Dendritic cell treated with granulocyte-macrophage colony-stimulating factor and Interleukin-4, amounts not matched to agents 40 ng/mL and 50 ng/mL, for 4 days (primary cell): ENCODE results near the gene SLCO1A2.

Experiments used
- H3K27ac Mint-ChIP-seq: one replicate; pipeline ENCODE4 v1.8.0; 2022; ENCODE audit warnings: mild to moderate bottlenecking, mixed read lengths
- H3K27me3 Mint-ChIP-seq: one replicate; pipeline ENCODE4 v1.8.0; 2022; ENCODE audit warnings: mild to moderate bottlenecking, mixed read lengths
- H3K36me3 Mint-ChIP-seq: one replicate; pipeline ENCODE4 v1.8.0; 2022; ENCODE audit warnings: low read depth, mixed read lengths
- H3K4me1 Mint-ChIP-seq: one replicate; pipeline ENCODE4 v1.8.0; 2022; ENCODE audit warnings: low read depth, mixed read lengths
- H3K4me3 Mint-ChIP-seq: one replicate; pipeline ENCODE4 v1.8.0; 2022; ENCODE audit warnings: mild to moderate bottlenecking, moderate library complexity, mixed read lengths
- H3K9me3 Mint-ChIP-seq: one replicate; pipeline ENCODE4 v1.8.0; 2022; ENCODE audit warnings: mixed read lengths
- intact Hi-C: fragments of 100-400 bp; cut with micrococcal nuclease; formaldehyde crosslinking; loops from one replicate; pipeline ENCODE4 v1.15.0; 2022

The SLCO1A2 gene

DNA sequence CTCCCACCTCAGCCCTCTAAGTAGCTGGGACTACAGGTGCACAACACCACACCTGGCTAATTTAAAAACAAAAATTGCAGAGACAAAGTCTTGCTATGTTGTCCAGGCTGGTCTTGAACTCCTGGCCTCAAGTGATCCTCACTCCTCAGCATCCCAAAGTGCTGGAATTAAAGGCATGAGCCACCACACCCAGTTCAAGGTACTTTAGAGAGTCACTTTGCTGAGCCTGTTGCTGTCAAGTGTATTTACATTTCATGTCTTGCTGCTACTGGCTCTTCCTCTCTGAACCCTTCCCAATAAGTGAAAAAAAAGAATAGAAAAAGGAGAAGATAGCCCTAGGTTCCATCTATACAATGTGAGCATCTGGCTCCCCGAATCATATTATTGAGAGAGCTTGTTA, 38.4 kb downstream of the SLCO1A2 start:
- Mint-ChIP-seq H3K4me3 (no peak overlapping the region), H3K9me3 (no peaks in the 10 kb centered on the region), H3K4me1 (peaks cover 10% of the 10 kb centered on the region), H3K27ac (no peak overlapping the region), H3K36me3 (no peaks in the 10 kb centered on the region), H3K27me3 (no peaks in the 10 kb centered on the region)
- intact Hi-C loops, result loop anchor here (5.0 kb wide), 3 partner anchors 141 to 381 kb away; partner anchors contain the start of gene PYROXD1

DNA sequence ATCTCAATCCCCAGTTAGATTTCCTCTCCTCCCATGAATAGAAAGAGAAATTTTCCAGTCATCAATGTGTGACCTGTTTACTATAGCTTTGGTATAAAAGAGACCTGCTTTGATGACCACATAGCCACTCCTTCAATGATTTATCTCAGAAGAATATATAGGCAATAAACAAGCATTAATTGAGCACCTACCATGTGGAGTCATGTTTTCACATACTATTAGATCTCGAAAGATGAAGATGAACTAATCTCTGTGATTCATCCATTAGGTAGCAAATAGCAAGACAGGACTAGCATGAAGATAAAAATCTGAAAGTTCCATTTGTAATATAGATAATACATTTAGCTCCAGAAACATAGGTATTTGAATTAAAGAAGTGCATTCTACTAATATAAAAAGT, 40.5 kb downstream of the SLCO1A2 start:
- Mint-ChIP-seq H3K27ac (no peak overlapping the region), H3K4me1 (peaks cover 5% of the 10 kb centered on the region), H3K4me3 (no peak overlapping the region), H3K9me3 (no peaks in the 10 kb centered on the region), H3K36me3 (no peaks in the 10 kb centered on the region), H3K27me3 (no peaks in the 10 kb centered on the region)
- intact Hi-C loops, result no loop called here

DNA sequence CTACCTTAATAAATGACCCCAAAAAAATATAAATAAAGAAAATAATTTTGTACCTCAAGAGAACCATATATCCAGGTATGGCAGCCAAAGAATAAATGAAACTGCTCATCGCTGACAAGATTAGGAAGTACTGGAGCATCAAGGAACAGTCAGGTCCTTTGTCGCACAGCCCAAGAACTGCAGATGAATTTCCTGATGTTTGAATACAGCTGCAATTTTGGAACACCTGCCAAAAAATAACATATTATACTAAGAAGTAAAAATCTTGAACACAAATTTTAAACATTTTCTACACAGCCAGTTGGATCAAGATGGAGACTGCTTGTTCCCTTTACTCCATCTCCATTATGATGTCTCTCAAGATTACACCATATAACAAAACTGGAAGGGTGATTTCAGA, 42.6 kb downstream of the SLCO1A2 start:
- intact Hi-C loops, result no loop called here

DNA sequence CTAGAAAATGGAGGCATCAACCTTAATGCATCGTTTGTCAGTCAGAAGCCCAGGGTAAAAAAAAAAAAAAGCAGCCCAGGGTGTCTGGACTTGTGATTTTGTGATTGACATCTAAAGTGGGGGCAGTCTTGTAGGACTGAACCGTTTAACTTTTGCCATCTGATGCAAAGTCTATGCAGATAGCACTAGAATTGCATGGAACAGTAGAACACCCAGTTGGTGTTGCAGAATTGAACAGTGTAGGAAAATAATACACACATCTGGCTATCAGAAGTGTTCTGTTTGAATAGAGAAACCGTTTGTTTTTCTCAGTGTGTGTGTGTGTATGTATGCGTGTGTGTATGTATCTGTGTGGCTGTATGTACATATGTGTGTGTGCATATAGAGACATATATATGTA, 45.0 kb downstream of the SLCO1A2 start:
- no peaks in the 10 kb centered on the region for H3K36me3 Mint-ChIP-seq
- no peaks in the 10 kb centered on the region for H3K9me3 Mint-ChIP-seq
- no peaks in the 10 kb centered on the region for H3K27me3 Mint-ChIP-seq
- no peaks in the 10 kb centered on the region for H3K4me1 Mint-ChIP-seq
- intact Hi-C loops, result no loop called here
- H3K27ac Mint-ChIP-seq, result no peak overlapping the region
- H3K4me3 Mint-ChIP-seq, result no peak overlapping the region

More for the DNA sequence above, 42.6 kb downstream of the SLCO1A2 start:
- H3K27ac Mint-ChIP-seq, result no peak overlapping the region
- no peak overlapping the region for H3K4me3 Mint-ChIP-seq
- no peaks in the 10 kb centered on the region for H3K9me3 Mint-ChIP-seq
- no peaks in the 10 kb centered on the region for H3K36me3 Mint-ChIP-seq
- no peaks in the 10 kb centered on the region for H3K27me3 Mint-ChIP-seq
- peaks cover 3% of the 10 kb centered on the region for H3K4me1 Mint-ChIP-seq

DNA sequence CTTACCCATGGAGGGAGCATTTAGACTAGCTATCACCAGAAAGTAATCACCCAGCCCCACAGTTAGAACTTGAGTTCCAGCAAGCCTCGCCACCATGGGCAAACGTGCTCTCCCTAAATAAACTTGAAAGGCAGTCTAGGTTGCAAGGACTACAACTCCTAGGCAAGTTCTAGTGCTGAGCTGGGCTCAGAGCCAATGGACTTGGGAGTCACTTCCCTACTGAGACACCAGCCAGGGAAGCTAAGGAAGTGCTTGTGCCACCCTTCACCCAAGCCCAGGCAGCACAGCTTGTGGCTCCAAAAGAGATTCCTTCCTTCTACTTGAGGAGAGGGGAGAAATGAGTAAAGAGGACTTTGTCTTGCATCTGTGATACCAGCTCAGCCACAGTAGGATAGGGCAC, 57.9 kb downstream of the SLCO1A2 start:
- Mint-ChIP-seq H3K9me3 (peaks cover 6% of the 10 kb centered on the region), H3K36me3 (no peaks in the 10 kb centered on the region), H3K27ac (no peak overlapping the region), H3K4me3 (no peak overlapping the region), H3K27me3 (peaks cover 4% of the 10 kb centered on the region), H3K4me1 (no peaks in the 10 kb centered on the region)
- intact Hi-C loops, result no loop called here

DNA sequence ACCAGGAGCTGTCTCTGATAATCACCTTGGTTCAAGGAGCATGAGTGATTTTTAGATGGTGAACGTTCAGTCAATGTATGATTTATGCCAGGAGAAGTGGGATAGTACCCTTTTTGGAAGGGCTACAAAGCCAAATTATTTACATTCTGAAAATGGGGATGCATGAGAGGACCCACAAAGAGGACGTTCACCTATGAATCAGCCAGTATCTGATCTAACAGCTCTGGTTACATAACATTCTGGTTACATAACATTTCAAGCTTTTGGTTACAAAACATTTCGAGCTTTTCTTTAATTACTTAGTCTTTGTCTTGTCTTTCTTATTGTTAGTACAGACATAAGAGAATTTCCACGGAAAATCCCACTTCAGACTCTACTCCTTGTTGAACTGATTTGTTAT, 68.8 kb downstream of the SLCO1A2 start:
- no peak overlapping the region for H3K4me3 Mint-ChIP-seq
- no peak overlapping the region for H3K27ac Mint-ChIP-seq
- intact Hi-C loops, result no loop called here
- peaks cover 13% of the 10 kb centered on the region for H3K9me3 Mint-ChIP-seq
- no peaks in the 10 kb centered on the region for H3K27me3 Mint-ChIP-seq
- no peaks in the 10 kb centered on the region for H3K4me1 Mint-ChIP-seq
- no peaks in the 10 kb centered on the region for H3K36me3 Mint-ChIP-seq

DNA sequence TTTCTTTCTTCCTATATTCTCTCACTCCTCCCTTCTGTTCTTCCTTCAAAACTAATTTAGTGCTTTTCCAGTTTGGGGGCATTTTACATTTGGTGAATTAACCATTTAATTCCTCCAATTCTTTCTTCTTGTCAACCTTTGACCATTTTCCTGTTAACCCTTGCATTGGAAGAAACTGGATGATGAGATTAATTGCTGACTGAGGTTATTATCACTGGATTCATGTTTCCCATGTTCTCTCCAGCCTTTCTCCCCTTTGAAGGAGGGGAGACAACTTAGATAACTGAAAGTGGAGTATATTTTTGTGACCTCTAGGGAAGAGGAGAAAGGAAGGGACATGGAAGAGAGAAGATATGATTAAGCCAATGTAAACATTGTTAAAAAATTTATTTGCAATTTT, 70.5 kb downstream of the SLCO1A2 start:
- intact Hi-C loops, result no loop called here
- no peaks in the 10 kb centered on the region for H3K27me3 Mint-ChIP-seq
- no peak overlapping the region for H3K27ac Mint-ChIP-seq
- H3K4me1 Mint-ChIP-seq, result no peaks in the 10 kb centered on the region
- no peak overlapping the region for H3K4me3 Mint-ChIP-seq
- H3K9me3 Mint-ChIP-seq, result peaks cover 23% of the 10 kb centered on the region
- H3K36me3 Mint-ChIP-seq, result no peaks in the 10 kb centered on the region

DNA sequence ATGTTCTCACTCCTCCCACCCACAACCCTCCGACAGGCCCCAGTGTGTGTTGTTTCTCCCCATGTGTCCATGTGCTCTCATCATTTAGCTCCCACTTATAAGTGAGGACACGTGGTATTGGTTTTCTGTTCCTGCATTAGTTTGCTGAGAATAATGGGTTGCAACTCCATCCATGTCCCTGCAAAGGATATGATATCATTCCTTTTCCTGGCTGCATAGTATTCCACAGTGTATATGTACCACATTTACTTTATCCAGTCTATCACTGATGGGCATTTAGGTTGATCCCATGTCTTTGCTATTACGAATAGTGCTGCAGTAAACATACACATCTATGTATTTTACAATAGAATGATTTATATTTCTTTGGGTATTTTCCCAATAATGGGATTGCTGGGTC, 77.5 kb downstream of the SLCO1A2 start:
- no peak overlapping the region for H3K4me3 Mint-ChIP-seq
- H3K36me3 Mint-ChIP-seq, result no peaks in the 10 kb centered on the region
- H3K27ac Mint-ChIP-seq, result no peak overlapping the region
- intact Hi-C loops, result no loop called here
- H3K4me1 Mint-ChIP-seq, result no peaks in the 10 kb centered on the region
- H3K9me3 Mint-ChIP-seq, result peaks cover 11% of the 10 kb centered on the region
- H3K27me3 Mint-ChIP-seq, result no peaks in the 10 kb centered on the region

DNA sequence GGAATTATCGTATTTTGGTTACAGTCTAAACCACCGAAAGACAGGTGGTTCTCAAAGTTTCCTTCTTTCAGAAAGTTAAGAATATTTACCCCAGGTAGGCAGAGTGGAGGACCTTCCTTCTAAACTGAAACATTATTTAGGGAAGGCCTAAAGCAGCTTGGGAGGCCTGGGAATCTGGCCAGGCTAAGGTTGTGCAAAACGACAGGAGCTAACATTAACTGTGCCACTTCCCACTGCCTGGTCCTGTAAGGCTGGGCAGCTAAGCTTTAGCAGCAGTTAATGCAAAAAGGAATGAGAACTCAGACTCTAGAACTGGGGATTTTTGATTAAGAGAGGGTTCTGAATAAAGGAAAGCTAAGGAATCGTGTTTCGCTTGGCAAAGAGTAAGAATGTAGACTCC, 82.6 kb downstream of the SLCO1A2 start:
- Mint-ChIP-seq H3K4me3 (no peak overlapping the region), H3K27ac (no peak overlapping the region), H3K36me3 (no peaks in the 10 kb centered on the region), H3K9me3 (no peaks in the 10 kb centered on the region), H3K27me3 (no peaks in the 10 kb centered on the region), H3K4me1 (no peaks in the 10 kb centered on the region)
- intact Hi-C loops, result no loop called here

DNA sequence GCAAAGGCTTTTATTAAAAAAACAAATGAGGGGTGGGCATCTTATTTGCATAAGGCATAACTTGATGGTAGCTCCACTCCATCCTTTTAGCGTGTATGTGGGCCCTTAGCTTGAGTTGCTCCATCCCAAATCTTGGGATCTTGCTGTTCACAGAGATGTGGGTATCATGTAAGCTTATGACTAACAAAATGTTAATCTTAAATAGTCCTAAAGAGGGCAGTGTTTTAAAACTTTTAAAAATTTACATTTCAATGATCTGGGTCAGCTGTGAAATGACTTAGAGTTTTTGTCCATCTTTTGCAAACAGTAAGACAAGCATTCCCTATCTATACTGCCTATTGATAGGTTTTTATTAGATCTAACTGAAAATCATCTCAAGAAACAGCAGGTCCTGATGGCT, 86.0 kb downstream of the SLCO1A2 start:
- H3K4me3 Mint-ChIP-seq, result no peak overlapping the region
- H3K27ac Mint-ChIP-seq, result no peak overlapping the region
- H3K36me3 Mint-ChIP-seq, result no peaks in the 10 kb centered on the region
- intact Hi-C loops, result no loop called here
- no peaks in the 10 kb centered on the region for H3K9me3 Mint-ChIP-seq
- no peaks in the 10 kb centered on the region for H3K4me1 Mint-ChIP-seq
- H3K27me3 Mint-ChIP-seq, result no peaks in the 10 kb centered on the region

DNA sequence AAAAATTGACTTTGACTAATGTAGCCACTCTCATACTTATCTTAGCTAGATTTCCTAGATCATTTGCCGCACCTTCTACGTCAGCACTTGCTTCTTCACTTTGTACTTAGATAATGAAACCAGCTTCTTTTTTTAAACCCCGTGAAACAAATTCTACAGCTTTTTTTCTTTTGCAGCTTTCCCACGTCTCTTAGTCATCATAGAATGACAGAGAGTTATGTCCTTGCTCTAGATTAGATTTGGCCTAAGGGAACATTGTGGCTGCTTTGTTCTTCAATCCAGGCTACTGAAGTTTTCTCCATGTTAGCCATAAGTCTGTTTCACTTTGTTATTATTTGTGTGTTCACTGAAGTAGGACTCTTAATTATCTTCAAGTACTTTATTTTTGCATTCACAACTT, 94.9 kb downstream of the SLCO1A2 start:
- no peak overlapping the region for H3K27ac Mint-ChIP-seq
- H3K27me3 Mint-ChIP-seq, result no peaks in the 10 kb centered on the region
- no peaks in the 10 kb centered on the region for H3K4me1 Mint-ChIP-seq
- H3K9me3 Mint-ChIP-seq, result no peaks in the 10 kb centered on the region
- intact Hi-C loops, result no loop called here
- no peak overlapping the region for H3K4me3 Mint-ChIP-seq
- no peaks in the 10 kb centered on the region for H3K36me3 Mint-ChIP-seq

DNA sequence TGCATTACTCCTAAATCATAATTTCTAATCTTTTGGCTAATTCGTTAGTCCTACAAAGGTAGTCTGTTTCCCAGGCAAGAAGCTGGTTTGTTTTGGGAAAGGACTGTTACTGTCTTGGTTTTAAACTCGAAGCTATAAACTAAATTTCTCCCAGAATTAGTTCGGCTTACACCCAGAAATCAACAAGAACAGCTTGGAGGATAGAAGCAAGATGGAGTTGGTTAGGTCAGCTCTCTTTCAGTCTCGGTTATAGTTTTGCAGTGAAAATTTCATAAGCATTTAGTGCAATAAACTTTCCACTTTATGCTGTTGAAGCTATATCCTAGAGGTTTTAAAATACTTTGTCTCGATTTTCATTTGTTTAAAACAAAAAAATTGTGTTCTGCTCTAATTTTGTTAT, 100.3 kb downstream of the SLCO1A2 start:
- no peaks in the 10 kb centered on the region for H3K27me3 Mint-ChIP-seq
- H3K4me3 Mint-ChIP-seq, result no peak overlapping the region
- H3K27ac Mint-ChIP-seq, result no peak overlapping the region
- intact Hi-C loops, result no loop called here
- H3K4me1 Mint-ChIP-seq, result no peaks in the 10 kb centered on the region
- no peaks in the 10 kb centered on the region for H3K36me3 Mint-ChIP-seq
- H3K9me3 Mint-ChIP-seq, result no peaks in the 10 kb centered on the region

DNA sequence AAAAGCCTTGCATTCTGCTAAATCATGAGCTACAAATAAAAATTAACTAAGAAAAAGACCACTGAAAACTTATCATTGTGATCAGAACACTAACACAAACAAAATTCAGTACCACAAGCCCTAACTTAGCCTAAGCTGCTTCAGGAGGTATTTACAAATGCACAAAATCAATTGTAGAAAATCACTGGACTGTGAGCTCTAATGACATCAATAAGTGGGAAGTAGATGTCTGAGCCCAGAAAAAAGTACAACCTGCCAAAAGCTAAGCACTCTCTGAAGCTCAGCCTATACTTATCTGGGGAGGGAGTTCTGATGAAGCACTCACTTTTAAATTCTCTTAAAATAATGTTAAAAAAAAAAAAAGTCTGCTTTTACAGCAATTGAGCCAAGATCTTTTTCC, 110.8 kb downstream of the SLCO1A2 start:
- no peaks in the 10 kb centered on the region for H3K4me1 Mint-ChIP-seq
- H3K4me3 Mint-ChIP-seq, result no peak overlapping the region
- no peak overlapping the region for H3K27ac Mint-ChIP-seq
- no peaks in the 10 kb centered on the region for H3K36me3 Mint-ChIP-seq
- no peaks in the 10 kb centered on the region for H3K9me3 Mint-ChIP-seq
- H3K27me3 Mint-ChIP-seq, result no peaks in the 10 kb centered on the region
- intact Hi-C loops, result no loop called here

DNA sequence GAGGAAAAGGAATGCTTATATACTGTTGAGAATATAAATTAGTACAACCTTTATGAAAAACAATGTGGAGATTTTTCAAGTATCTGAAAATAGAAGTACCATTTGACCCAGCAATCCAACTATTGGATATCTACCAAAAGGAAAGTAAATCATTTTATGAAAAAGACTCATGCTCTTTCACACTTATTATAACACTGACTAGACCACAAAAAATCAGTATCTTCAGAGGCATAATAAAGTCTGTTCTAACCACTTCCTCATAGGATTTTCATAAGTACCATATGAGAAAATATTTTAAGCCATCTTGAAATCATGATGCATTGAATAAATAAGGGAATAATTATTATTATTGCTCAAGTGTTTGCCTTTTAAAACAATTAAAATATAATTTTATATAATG, 112.9 kb downstream of the SLCO1A2 start:
- no peaks in the 10 kb centered on the region for H3K4me1 Mint-ChIP-seq
- no peaks in the 10 kb centered on the region for H3K27me3 Mint-ChIP-seq
- no peak overlapping the region for H3K27ac Mint-ChIP-seq
- H3K4me3 Mint-ChIP-seq, result no peak overlapping the region
- H3K36me3 Mint-ChIP-seq, result no peaks in the 10 kb centered on the region
- intact Hi-C loops, result no loop called here
- no peaks in the 10 kb centered on the region for H3K9me3 Mint-ChIP-seq

DNA sequence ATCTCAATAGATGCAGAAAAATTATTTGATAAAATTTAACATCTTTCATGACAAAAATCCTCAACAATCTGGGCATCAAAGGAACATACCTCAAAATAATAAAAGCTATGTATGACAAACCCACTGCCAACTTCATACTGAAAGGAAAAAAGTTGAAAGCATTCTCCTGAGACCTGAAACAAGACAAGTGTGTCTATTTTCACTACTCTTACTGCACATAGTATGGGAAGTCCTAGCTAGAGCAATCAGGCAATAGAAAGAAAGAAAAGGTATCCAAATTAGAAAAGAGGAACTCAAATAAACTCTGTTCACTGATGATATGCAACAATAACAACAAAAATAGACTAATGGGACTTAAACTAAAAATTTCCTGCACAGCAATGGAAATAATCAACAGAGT, 113.6 kb downstream of the SLCO1A2 start:
- H3K36me3 Mint-ChIP-seq, result no peaks in the 10 kb centered on the region
- H3K27ac Mint-ChIP-seq, result no peak overlapping the region
- H3K4me3 Mint-ChIP-seq, result no peak overlapping the region
- H3K9me3 Mint-ChIP-seq, result no peaks in the 10 kb centered on the region
- intact Hi-C loops, result no loop called here
- H3K4me1 Mint-ChIP-seq, result no peaks in the 10 kb centered on the region
- H3K27me3 Mint-ChIP-seq, result no peaks in the 10 kb centered on the region

DNA sequence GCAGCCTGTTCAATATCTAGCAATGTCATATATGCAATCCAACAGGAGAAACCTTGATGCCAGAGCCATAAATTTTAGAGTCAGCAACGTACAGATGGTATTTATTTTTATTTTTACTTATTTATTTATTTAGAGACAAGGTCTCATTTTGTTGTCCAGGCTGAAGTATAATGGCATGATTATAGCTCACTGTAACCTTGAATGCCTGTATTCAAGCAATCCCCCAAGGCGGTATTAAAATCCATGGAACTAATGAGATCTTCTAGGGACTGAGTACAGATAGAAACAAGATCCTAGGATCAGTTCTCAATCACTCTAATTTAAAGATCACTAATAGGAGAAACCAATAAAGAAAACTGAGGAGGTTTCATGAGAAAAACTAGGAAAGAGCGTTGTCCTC, 114.5 kb downstream of the SLCO1A2 start:
- Mint-ChIP-seq H3K9me3 (no peaks in the 10 kb centered on the region), H3K36me3 (no peaks in the 10 kb centered on the region), H3K27me3 (no peaks in the 10 kb centered on the region), H3K27ac (no peak overlapping the region), H3K4me1 (no peaks in the 10 kb centered on the region), H3K4me3 (no peak overlapping the region)
- intact Hi-C loops, result no loop called here
